Ammon's horn (tissue), 1 donor: ENCODE measurements around the gene TRAF6.

Source experiments
- DNase-seq: peaks from one replicate; pipeline ENCODE4 v3.0.0-alpha.2; 2016; ENCODE audit warnings: low spot score

TRAF6 gene

GRCh38 chr11:36458129-36458915 is 51.8 kb downstream of the TRAF6 start:
- no peak for DNase-seq

GRCh38 chr11:36456156-36456555 is 53.9 kb downstream of the TRAF6 start:
- no peak for DNase-seq

GRCh38 chr11:36455658-36456111 is 54.4 kb downstream of the TRAF6 start:
- DNase-seq: peak; percentile 56

- peak; percentile 54 for DNase-seq
These were observed 55.0 kb downstream of the TRAF6 start for GRCh38 chr11:36454941-36455631.

GRCh38 chr11:36454551-36454940 is 55.5 kb downstream of the TRAF6 start:
- DNase-seq: no peak

GRCh38 chr11:36453678-36454077 is 56.4 kb downstream of the TRAF6 start:
- no peak for DNase-seq

- no peak for DNase-seq
These were observed 57.1 kb downstream of the TRAF6 start for GRCh38 chr11:36452961-36453360.

GRCh38 chr11:36452236-36452940 is 57.7 kb downstream of the TRAF6 start:
- DNase-seq: no peak

GRCh38 chr11:36451681-36452080 is 58.4 kb downstream of the TRAF6 start:
- DNase-seq: no peak

- no peak for DNase-seq
These were observed 59.0 kb downstream of the TRAF6 start for GRCh38 chr11:36451045-36451444.

GRCh38 chr11:36450110-36450572 is 59.9 kb downstream of the TRAF6 start:
- DNase-seq: no peak

GRCh38 chr11:36449561-36450096 is 60.4 kb downstream of the TRAF6 start:
- no peak for DNase-seq

- DNase-seq: no peak
These were observed 62.1 kb downstream of the TRAF6 start for GRCh38 chr11:36447947-36448346.

GRCh38 chr11:36447514-36447913 is 62.6 kb downstream of the TRAF6 start:
- no peak for DNase-seq

GRCh38 chr11:36446135-36446534 is 63.9 kb downstream of the TRAF6 start:
- no peak for DNase-seq

GRCh38 chr11:36443661-36444060 is 66.4 kb downstream of the TRAF6 start:
- DNase-seq: no peak

- no peak for DNase-seq
These were observed 68.4 kb downstream of the TRAF6 start for GRCh38 chr11:36441610-36442208.

GRCh38 chr11:36438126-36438525 is 71.9 kb downstream of the TRAF6 start:
- no peak for DNase-seq

- DNase-seq: no peak
These were observed 72.7 kb downstream of the TRAF6 start for GRCh38 chr11:36437413-36437812.
